ENCODE measurements around the gene EIF2A.
"Not testable (repeated sequence)": the region's sequence is repeated elsewhere in the genome, so short reads cannot be mapped to it uniquely, and the experiment has no call there.

Gene EIF2A

GRCh38 chr3:150599611-150600297, 53.2 kb downstream of the EIF2A start:
- peak; percentile 67 for FAIRE-seq

GRCh38 chr3:150600647-150601530, 54.3 kb downstream of the EIF2A start:
- FAIRE-seq; DNase-seq (ENCODE audit: insufficient read length, low spot score): not testable (repeated sequence)

More at GRCh38 chr3:150599611-150600297, 53.2 kb downstream of the EIF2A start:
- DNase-seq (ENCODE audit: insufficient read length, low spot score): no peak

GRCh38 chr3:150602426-150603152, 56.0 kb downstream of the EIF2A start:
- DNase-seq (ENCODE audit: insufficient read length, low spot score) (no peak), FAIRE-seq (peak; percentile 68)

- FAIRE-seq (peak; percentile 91), DNase-seq (ENCODE audit: insufficient read length, low spot score) (peak; percentile 51)
Observed at GRCh38 chr3:150603153-150603979, 56.8 kb downstream of the EIF2A start, which contains the start of gene SELENOT. TSS of gene SELENOT (plus strand) at chr3:150603321. CDS start at chr3:150603363, 42 bp downstream.

- no peak for FAIRE-seq
Observed at GRCh38 chr3:150603980-150604319, 57.4 kb downstream of the EIF2A start.

GRCh38 chr3:150605998-150606641, 59.5 kb downstream of the EIF2A start:
- DNase-seq (ENCODE audit: insufficient read length, low spot score): no peak
- peak; percentile 11 for FAIRE-seq

More at GRCh38 chr3:150603980-150604319, 57.4 kb downstream of the EIF2A start:
- no peak for DNase-seq (ENCODE audit: insufficient read length, low spot score)

GRCh38 chr3:150607267-150608065, 60.9 kb downstream of the EIF2A start:
- DNase-seq (ENCODE audit: insufficient read length, low spot score) (no peak), FAIRE-seq (no peak)

- peak; percentile 8 for FAIRE-seq
- no peak for DNase-seq (ENCODE audit: insufficient read length, low spot score)
Observed at GRCh38 chr3:150609988-150610387, 63.4 kb downstream of the EIF2A start.

GRCh38 chr3:150610785-150611184, 64.2 kb downstream of the EIF2A start:
- no peak for FAIRE-seq
- DNase-seq (ENCODE audit: insufficient read length, low spot score): no peak

- no peak for FAIRE-seq
- no peak for DNase-seq (ENCODE audit: insufficient read length, low spot score)
Observed at GRCh38 chr3:150611666-150612065, 65.1 kb downstream of the EIF2A start.

- FAIRE-seq: no peak
- DNase-seq (ENCODE audit: insufficient read length, low spot score): no peak
Observed at GRCh38 chr3:150612494-150612893, 65.9 kb downstream of the EIF2A start.

GRCh38 chr3:150613034-150613433, 66.4 kb downstream of the EIF2A start:
- FAIRE-seq: no peak

GRCh38 chr3:150613709-150614480, 67.3 kb downstream of the EIF2A start:
- no peak for DNase-seq (ENCODE audit: insufficient read length, low spot score)
- no peak for FAIRE-seq

More at GRCh38 chr3:150613034-150613433, 66.4 kb downstream of the EIF2A start:
- no peak for DNase-seq (ENCODE audit: insufficient read length, low spot score)

- no peak for DNase-seq (ENCODE audit: insufficient read length, low spot score)
- FAIRE-seq: peak; percentile 11
Observed at GRCh38 chr3:150620002-150620689, 73.6 kb downstream of the EIF2A start.

GRCh38 chr3:150622955-150623354, 76.4 kb downstream of the EIF2A start:
- not testable (repeated sequence) for DNase-seq (ENCODE audit: insufficient read length, low spot score); FAIRE-seq

- FAIRE-seq (no peak), DNase-seq (ENCODE audit: insufficient read length, low spot score) (no peak)
Observed at GRCh38 chr3:150623945-150624344, 77.4 kb downstream of the EIF2A start.

GRCh38 chr3:150626148-150626930, 79.8 kb downstream of the EIF2A start:
- FAIRE-seq (no peak), DNase-seq (ENCODE audit: insufficient read length, low spot score) (no peak)

Measured in GM19239 (cell line).